Measurements from ENCODE around the gene GAL. TPM values are rescaled to one million over a fixed set of nuclear protein-coding genes. Genes with fewer than 3 reads are reported as not detected.

GAL gene
- total and polyA plus RNA-seq, 10 donors, result not detected

GRCh38 chr11:68690671-68691401, 6.5 kb downstream of the GAL start:
- intact Hi-C loops (cut with DNase I; ENCODE audit: low total_unique reads), result no loop called here
- no peak for TF ChIP-seq POLR2A (IDR thresholded peaks at IDR 0.05)
- Histone ChIP-seq H3K27ac (no peak overlapping the region), H3K36me3 (no peaks in the 10 kb centered on the region), H3K27me3 (replicated peaks in 1 of 7) (peaks cover 0 to 76% (median 5%) of the 10 kb centered on the region in 7 donors), H3K9me3 (peaks cover 0 to 7% (median 3%) of the 10 kb centered on the region in 8 donors), H3K4me3 (no peak overlapping the region), H3K4me1 (peaks cover 0 to 10% (median 0%) of the 10 kb centered on the region in 6 donors)
- DNase-seq, result no peak
- 36 to 49% (median 40%) methylated on average over 16 of the region's 16 CpGs for WGBS, 5 donors

GRCh38 chr11:68691402-68691784, 7.0 kb downstream of the GAL start:
- no peak overlapping the region for H3K27ac ChIP-seq
- no peaks in the 10 kb centered on the region for H3K36me3 ChIP-seq
- whole genome bisulfite sequencing, 5 donors, result 75 to 90% (median 85%) methylated on average over 9 of the region's 9 CpGs
- no peak for DNase-seq
- H3K27me3 ChIP-seq (replicated peaks in 1 of 7), result peaks cover 0 to 71% (median 4%) of the 10 kb centered on the region in 7 donors
- peaks cover 0 to 10% (median 0%) of the 10 kb centered on the region in 6 donors for H3K4me1 ChIP-seq
- intact Hi-C loops (cut with DNase I; ENCODE audit: low total_unique reads), result no loop called here
- H3K4me3 ChIP-seq, result no peak overlapping the region
- H3K9me3 ChIP-seq, result peaks cover 0 to 12% (median 8%) of the 10 kb centered on the region in 8 donors
- TF ChIP-seq POLR2AphosphoS5 (IDR thresholded peaks at IDR 0.05), result no peak
- TF ChIP-seq POLR2A (IDR thresholded peaks at IDR 0.05), result no peak
- no peak for TF ChIP-seq CTCF (IDR thresholded peaks at IDR 0.05 in 8 of 11, conservative IDR thresholded peaks at IDR 0.05 in 3 of 11)

- 83 to 95% (median 86%) methylated on average over 10 of the region's 10 CpGs for WGBS, 5 donors
- H3K4me3 ChIP-seq, result no peak overlapping the region
- no peak for TF ChIP-seq POLR2AphosphoS5 (IDR thresholded peaks at IDR 0.05)
- no peak for TF ChIP-seq POLR2A (IDR thresholded peaks at IDR 0.05)
- no peak for TF ChIP-seq CTCF (IDR thresholded peaks at IDR 0.05 in 8 of 11, conservative IDR thresholded peaks at IDR 0.05 in 3 of 11)
These were observed 7.8 kb downstream of the GAL start for GRCh38 chr11:68692115-68692514.

GRCh38 chr11:68692871-68693483, 8.6 kb downstream of the GAL start:
- no peak for TF ChIP-seq CTCF (IDR thresholded peaks at IDR 0.05 in 8 of 11, conservative IDR thresholded peaks at IDR 0.05 in 3 of 11)
- TF ChIP-seq POLR2AphosphoS5 (IDR thresholded peaks at IDR 0.05), result no peak
- TF ChIP-seq POLR2A (IDR thresholded peaks at IDR 0.05), result no peak
- no peaks in the 10 kb centered on the region for H3K36me3 ChIP-seq
- H3K27ac ChIP-seq, result no peak overlapping the region
- 79 to 89% (median 82%) methylated on average over 15 of the region's 15 CpGs for WGBS, 5 donors
- peaks cover 0 to 28% (median 24%) of the 10 kb centered on the region in 8 donors for H3K9me3 ChIP-seq
- H3K4me3 ChIP-seq, result no peak overlapping the region
- DNase-seq, result no peak
- peaks cover 0 to 10% (median 0%) of the 10 kb centered on the region in 6 donors for H3K4me1 ChIP-seq
- intact Hi-C loops (cut with DNase I; ENCODE audit: low total_unique reads), result no loop called here
- peaks cover 0 to 55% (median 0%) of the 10 kb centered on the region in 7 donors for H3K27me3 ChIP-seq (replicated peaks in 1 of 7)

More at GRCh38 chr11:68692115-68692514, 7.8 kb downstream of the GAL start:
- H3K9me3 ChIP-seq, result peaks cover 0 to 19% (median 16%) of the 10 kb centered on the region in 8 donors
- peaks cover 0 to 63% (median 0%) of the 10 kb centered on the region in 7 donors for H3K27me3 ChIP-seq (replicated peaks in 1 of 7)
- H3K4me1 ChIP-seq, result peaks cover 0 to 10% (median 0%) of the 10 kb centered on the region in 6 donors
- H3K36me3 ChIP-seq, result no peaks in the 10 kb centered on the region
- no peak for DNase-seq
- no peak overlapping the region for H3K27ac ChIP-seq
- intact Hi-C loops (cut with DNase I; ENCODE audit: low total_unique reads), result no loop called here
